ENCODE data around the gene HHATL.

HHATL gene

DNA sequence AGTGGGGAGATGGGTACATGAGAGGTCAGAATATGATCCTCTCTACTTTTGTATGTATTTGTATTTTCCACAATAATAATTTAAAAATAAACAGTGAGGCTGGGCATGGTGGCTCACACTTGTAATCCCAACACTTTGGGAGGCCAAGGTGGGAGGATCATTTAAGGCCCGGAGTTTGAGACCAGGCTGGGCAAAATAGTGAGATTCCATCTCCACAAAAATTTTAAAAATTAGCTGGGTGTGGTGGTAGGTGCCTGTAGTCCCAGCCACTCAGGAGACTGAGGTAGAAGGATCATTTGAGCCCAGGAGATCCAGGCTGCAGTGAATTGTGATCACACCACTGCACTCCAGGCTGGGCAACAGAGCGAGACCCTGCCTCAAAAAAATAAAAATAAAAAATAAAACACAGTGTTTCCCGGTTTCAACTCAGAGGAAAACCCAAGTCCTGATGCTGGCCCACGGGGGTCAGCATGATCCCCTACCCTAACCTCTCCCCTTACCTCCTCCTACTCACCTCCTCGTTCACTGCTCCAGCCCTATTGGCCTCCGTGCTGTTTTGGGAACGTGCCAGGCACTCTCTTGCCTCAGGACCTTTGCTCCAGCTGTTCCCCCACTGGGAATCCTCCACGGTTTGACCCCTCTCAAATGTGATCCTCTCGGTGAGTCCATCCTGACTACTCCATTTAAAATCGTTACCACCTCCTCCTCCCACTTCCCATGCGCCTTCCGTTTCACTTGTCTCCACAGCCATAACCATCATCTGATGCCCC, 20.1 kb downstream of the HHATL start:
- DNase-seq = no peak

DNA sequence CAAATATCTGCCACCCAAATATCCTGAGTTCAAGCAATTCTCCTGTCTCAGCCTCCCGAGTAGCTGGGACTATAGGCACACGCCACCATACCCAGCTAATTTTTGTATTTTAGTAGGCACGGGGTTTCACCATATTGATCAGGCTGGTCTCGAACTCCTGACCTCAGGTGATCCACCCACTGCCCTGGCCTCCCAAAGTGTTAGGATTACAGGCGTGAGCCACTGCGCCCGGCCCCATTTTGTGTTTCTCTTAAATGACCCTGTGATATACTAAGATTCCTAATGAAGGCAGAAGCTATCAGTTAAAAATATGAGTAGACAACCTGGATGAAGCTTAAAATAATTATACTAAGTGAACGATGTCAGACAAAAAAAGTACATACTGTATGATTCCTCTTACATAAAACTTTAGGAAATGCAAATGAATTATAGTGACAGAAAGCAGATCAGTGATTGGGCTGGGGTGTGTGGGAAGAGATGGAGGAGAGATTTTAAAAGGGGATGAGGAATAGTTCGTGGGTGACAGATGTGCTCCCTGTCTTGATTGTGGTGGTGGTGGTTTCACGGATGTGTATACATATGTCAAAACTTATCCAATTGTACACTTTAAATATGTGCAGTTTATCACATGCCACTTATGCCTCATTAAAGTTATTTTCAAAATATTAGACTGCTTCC, 21.1 kb downstream of the HHATL start:
- no peak for DNase-seq

DNA sequence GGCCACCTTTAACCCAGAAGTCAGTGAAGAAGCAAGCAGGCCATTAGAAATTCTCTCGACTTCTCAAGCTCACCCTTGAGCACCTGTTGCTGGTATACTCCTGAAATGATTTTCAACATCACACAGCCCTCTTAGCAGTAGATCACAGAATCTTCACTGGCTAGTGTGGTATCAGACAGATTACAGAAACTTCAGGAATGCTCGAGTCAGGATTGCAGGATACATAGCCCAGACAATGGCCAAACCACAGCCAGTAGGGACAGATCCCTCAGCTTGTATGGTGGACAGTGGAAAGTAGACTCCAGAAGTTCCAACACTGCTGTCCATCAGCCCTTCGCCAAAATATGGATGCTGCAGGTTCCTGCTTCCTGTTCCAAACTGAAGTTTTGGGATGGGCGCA, 21.8 kb downstream of the HHATL start:
- no peak for DNase-seq

DNA sequence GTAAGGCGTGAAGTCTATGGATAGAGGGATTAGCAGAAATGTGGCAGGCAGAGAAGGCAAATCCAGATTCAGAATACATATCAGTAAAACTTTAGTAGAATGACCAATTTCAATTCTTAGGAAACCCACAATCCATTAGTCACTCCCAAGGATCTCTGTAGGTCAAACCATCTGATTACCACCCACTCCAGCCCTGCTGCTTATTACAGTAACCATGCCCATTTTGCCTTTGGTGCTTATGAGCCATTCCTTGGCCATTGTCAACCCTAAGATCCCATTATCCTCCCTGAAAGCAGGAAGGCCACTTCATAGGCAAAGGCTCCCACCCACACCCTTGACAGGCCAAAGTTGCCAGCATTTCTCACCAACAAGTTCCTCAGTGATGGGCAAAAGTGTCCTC, 22.3 kb downstream of the HHATL start:
- no peak for DNase-seq

DNA sequence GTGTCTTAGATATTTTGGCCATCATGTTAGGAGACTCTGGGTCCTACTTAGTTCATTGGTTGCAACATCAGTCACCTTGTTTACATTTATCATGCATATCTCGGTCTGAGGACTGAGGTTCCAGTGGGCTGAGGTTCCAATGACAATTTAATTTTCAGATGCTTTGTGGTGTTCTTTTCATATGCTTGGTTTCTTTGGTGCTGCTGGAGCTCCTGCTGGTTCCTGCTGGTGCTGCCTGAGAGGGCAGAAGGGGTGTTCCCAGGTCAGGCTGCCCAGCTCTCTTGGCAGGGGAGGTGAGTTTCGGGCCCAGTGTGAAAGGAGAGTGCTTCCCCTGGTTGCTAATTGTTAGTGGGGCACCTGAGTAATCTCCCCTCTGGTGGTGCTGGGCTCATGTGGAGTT, 24.2 kb downstream of the HHATL start:
- no peak for DNase-seq

DNA sequence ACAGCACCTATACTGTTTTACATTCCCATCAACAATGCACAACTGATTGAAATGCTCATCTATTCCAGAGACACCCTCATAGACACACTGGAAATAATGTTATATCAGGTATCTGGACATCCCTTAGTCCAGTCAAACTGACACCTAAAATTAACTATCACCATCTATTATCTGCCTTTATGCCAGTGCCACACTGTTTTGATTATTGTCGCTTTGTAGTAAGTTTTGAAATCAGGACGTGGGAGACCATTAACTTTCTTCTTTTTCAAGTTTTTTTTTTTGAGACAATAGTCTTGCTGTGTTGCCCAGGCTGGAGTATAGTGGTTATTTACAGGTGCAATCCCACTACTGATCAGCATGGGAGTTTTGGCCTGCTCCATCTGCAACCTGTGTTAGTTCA, 26.7 kb downstream of the HHATL start:
- no peak for DNase-seq

DNA sequence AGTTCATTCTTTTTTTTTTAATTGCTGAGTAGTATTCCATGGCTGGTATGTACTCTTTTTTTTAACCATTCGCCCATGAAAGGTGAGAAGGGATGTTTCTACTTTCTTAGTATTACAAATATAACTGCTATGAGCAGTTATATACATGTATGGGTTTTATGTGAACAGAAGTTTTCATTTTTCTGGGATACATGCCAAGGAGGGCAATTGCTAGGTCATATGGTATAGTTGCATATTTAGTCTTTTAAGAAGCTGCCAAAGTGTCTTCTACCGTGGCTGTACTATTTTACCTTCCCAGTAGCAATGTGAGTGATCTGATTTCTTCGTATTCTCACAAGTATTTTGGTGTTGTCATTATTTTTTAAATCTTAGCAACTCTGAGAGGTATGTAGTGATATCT, 28.5 kb downstream of the HHATL start:
- no peak for DNase-seq

DNA sequence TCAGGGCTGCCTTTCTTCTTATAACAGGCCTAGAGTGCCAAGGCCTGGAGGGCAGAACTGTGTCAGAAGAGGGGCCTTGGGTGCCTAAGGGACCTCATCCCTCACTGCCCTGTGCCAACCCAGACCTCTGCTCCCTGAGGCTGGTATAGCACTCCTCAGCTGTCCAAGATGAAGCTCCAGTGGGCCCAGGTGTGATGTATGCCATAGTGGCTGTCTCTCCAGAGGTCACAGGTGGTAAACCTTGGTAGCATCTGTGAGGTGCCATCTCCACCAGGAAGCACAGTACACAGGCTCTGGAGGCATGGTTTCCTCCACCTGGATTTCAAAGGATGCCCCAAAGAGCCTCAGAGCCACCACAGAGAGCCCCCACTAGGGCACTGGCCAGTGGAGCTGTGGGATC, 29.5 kb downstream of the HHATL start:
- DNase-seq = no peak

DNA sequence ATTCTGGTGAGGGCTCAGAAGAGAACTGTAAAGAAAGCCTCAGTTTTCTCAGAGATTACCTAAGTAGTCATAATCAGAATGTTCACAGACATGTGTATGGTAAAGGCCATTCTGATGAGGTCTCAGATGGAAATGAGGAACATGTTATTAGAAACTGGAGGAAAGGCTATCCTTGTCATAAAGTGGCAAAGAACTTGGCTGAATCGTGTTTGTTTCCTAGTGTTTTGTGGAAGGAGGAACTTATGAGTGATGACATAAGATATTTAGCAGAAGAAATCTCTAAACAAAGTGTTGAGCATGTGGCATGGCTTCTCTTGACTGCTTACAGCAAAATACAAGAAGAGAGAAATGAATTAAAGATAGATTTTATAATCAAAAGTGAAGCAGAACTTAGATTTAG, 30.1 kb downstream of the HHATL start:
- DNase-seq = no peak

DNA sequence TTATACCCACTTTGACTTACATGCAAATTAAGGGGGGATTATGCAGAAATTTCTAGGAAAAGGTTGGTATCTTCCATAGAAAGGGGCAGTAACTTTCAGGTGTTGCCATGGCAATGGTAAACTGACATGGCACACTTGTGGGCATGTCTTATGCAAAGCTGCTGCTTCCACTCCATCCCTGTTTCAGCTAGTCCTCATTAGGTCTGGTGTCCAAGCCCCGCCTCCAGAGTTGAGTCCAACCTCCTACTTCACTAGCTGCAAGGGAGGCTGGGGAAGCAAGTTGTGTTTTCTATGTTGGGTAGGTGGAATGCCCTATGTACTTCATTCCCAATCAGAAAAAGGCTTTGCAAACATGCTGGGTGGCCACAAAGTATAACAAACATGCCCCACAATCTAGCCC, 31.9 kb downstream of the HHATL start:
- DNase-seq = no peak

DNA sequence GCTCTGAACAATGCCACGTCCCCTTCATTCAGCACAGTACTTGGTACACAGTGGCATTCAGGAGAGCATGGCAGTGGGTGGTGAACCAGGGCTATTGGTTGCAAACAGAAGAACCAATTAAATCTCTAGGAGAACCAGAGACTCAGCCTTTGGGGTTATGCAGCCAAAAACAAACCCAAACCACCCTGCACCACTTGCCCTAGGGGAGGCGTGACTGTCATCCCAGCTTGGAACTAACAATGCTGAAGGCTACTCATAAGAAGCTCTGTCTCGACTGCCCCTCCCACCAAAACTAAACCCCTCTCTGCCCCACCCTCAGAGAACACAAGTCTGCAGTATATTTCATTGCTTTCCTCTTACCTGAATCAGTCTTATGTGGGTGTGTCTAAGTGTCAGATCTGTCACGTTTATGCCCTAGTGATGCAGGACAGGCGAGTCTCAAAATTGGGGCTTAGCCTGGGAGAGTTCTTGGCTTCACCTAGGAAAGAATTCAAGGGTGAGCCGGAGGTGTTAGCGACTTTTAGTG, 32.5 kb downstream of the HHATL start:
- DNase-seq = no peak

DNA sequence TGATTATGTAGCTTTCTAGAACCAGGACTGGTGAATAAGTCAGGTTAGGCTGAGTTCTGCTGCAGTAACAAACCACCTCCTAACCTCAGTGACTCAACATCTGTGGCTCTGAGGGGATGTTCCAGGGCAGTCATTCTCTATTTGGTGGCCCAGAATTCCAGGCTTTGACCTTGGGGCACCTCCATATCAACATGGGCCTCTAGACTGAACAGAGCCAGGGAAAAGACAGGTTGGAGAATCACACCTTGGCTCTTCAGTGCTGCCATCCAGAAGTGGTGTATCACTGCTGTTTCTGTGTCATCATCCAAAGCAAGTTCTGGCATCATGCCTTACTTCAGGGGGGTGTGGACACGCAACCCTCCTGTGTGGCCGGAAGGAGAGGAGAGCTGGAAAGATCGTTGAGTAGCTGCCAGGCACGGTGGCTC, 33.8 kb downstream of the HHATL start:
- DNase-seq = no peak

DNA sequence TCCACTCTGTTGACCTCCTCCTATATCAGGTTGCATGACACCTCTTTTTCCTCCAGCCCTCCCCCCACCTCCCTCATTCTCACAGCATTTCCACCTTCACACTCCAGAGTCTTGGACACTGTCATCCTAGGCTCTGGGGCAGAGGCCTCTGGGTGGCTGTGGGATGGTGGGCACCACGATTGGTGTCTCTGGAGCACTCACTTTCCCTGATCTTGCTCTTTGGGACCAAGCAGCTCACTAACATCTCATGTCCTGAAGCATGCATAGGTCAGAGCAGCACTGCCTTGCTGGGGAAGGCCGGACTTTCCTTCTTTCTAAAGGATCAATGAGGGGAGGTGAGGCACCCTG, 34.2 kb downstream of the HHATL start:
- no peak for DNase-seq

DNA sequence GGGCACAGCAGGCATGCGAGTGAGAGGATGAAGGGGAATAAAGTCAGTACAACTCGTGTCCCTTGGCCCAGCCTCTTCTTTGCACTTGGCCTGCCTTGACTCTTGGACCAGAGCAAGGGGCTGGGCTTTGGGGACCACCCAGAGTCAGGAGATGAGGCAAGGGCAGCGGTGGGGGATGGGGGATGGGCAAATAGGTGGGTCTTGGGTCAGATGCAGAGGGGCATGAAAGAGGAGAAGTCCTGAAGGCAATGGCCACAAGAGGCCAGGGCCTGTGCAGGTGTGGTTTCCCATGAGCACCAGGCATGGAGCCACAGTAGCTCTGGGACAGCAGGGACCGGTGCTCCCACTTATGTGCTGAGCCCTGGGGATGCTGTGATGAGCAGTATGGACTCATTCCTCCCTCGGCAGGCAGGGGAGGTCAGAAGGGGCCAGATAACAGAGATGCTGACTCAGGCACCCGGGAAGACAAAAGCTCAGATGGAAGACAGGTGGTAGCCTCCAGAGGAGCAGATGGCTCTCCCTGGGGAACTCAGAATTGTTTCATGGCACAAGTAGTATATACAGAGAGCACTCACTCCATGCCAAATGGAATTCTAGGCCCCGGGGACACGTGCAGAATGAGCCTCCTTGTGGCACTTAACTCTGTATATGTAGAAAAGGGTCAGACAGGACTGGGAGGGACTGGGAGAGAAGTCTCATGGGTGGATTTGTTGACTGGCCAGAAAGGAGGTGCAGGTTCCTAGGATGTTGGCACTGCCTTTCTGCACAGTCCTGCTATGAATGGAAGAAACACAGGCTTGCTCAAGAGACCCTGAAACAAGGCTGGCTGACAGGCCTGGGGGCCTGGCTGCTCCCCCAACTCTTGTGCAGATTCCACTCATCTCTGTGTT, 34.8 kb downstream of the HHATL start:
- DNase-seq = no peak

DNA sequence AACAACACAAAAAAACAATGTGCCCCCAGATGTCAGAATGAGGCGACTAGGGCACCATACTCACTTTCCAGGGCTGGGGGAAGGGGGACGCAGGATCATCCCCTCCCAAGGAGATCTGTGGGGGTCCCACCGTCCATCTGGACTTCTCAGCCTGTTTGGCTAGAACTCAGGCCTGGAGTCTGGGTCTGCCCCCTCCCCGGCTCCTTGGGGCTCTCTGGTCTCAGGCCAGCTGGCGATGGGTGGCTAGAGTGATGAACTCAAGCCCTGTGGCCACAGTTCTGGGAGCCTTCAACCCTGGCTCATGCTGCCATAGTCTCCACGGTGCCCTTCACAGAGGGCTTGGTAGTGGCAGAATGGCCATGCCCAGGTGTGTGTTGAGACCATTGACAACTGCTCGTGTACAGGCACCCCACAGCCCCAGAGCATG, 35.5 kb downstream of the HHATL start:
- no peak for DNase-seq

DNA sequence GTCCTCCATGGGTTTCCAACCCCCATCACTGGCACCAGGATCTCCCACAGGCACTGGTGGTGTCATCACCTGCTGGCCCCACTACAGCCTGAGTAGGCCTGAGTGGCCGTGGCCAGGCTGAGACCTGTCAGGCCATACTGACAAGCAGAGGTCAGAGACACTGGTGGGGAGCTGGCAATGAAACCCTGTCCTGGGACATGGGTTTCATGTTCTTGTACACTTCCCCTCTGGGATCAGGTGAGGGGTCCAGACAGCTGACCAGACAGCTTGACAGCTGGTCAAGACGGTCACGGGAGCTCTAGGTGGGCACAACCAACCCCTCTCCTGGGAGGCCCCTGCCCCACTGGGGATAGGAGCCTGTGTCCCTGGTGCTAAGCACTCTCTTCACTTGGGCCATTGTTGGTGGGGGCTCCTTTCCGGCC, 36.0 kb downstream of the HHATL start:
- DNase-seq = no peak

DNA sequence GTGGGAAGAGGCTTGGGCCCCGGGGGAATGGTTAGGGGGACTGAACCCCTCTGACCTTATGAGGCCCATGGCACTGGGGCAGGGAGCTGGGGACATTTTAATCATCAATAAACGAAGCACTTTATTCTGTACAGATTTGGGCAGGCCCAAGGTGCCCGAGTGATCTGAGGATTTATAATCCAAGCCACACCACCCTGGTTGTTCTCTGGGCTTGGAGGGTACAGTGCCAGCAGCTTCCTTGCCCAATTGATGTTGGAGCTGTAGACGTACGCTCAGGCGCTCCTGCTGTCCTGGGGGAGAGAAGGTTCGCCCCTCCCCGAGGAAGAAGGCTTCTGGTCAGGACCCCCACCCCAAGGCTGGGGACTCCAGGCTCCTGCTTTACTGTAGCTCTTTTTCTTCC, 36.6 kb downstream of the HHATL start:
- DNase-seq = no peak

DNA sequence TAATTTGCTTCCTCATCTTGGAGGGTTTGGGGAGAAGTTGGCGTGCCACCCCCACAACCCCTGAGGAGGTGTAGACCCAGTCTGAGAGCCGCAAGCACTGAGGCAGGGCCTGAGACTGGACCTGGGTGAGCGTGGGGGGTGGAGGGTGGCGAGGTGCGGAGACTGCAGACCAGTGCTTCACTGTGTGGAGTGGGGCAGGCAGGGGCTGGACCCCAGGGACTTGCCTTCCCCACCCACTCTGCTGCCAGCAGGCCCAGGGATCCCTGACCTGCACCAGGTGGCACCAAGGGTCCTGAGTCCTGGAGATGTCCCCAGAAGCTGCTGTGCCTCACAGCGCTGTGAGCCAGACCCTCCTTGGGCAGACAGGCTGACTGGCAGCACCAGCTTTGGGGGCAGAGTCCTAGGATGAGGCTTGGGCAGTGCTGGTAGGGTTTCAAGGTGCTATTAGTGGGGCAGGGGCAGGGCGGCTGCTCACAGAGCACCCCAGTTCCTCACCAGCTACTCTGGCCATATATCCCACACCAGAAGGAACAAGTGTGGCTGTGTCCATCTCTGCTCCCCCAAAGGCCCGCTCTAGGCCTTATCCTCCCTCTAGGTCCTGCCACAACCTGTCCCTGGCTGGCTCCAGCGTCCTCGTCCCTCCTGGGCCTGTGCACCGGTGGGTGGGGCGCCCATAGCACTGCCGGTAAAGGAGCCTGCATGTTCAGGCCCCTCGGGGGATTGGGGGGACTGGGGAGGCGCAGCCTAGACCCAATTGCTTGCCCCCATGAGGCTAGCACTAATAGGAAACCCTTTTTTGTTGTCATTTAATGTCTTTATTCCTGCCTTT, 37.3 kb downstream of the HHATL start:
- no peak for DNase-seq

DNA sequence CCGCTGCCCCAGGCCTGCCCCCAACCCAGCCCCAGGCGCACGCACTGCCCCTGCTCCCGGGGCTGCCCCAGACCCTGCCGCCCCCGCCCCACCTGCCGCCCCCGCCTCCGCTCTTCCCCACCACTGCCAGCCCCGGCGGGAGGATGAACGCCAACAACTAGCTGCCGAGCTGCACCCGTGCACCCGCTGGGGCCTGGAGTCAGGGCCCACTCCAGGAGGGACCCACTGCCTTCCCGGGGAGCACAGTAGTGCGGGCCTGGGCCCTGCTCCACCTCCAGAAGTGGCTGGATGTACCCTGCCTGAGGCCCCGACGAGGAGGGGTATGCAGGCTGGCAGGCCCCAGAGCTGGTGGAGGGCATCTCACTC, 38.2 kb downstream of the HHATL start:
- DNase-seq = no peak

DNA sequence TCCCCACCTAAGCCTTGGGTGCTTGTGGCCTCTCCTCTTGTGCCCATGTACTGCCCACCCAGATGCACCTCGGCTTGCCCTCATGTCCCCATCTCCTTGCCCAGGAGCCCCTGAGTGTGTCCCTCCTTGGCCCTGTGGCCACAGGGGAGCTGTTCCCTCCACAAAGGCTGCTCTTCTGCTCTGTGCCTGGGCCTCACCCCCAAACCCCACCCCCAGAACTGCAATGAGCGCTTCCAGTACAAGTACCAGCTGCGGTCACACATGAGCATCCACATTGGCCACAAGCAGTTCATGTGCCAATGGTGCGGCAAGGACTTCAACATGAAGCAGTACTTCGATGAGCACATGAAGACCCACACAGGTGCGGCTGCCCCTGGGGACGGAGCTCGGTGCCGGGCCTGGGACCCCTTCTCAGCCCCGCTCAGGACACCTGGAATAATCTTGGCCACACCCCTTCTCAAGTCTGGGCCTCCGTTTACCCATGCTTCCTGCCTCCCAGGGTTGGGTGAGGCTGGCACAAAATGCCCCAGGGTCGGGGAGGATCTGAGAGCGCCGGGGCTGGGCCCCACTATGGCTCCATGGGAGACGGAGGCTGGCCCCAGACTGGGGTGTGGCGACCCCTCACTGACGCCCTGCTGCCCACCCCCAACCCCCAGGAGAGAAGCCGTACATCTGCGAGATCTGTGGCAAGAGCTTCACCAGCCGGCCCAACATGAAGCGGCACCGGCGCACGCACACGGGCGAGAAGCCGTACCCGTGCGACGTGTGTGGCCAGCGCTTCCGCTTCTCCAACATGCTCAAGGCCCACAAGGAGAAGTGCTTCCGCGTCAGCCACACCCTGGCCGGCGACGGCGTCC, 38.8 kb downstream of the HHATL start:
- no peak for DNase-seq

DNA sequence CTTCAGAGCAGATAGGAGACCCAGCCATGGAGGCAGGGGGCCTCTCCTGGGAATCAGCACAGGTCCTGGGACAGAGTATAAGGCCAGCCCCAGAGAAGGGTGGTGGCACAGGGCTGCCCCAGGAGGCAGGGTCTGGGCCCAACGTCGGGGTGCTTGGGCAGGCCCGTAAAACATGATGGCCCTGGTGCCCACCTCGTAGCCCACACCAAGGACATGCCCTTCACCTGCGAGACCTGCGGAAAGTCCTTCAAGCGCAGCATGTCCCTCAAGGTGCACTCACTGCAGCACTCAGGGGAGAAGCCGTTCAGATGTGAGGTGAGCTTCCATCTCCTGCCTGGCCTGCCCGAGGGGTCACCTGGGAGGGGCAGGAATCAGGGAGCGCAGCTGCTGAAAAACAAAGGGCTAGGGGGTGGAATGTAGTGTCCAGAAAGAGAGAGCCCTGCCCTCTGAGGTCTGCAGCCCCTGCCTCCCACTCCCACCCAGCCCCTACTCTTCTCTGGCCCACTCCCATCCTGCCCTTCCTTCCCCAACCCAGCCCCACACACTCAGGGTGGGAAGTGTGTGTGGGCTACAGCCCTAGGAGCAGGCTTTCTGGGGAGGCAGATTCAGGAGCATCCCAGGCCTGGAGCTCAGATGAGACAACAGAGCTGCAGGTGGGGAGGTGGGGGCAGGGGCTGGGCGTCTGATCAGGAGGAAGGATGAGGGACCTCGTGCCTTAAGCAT, 39.6 kb downstream of the HHATL start:
- DNase-seq = no peak
